NCI-H748 treated with DMSO at 0.1 percent for 48 hours (cell line): ENCODE measurements around the gene CYGB.
"Not testable (repeated sequence)": the region's sequence is repeated elsewhere in the genome, so short reads cannot be mapped to it uniquely, and the experiment has no call there.

Experiments
- DNase-seq: peaks from one replicate; lab custom pipeline; 2025; lab: John Stamatoyannopoulos, UW

CYGB gene

GRCh38 chr17:76567634-76568432, 30.3 kb upstream of the CYGB start:
- no peak for DNase-seq

DNA sequence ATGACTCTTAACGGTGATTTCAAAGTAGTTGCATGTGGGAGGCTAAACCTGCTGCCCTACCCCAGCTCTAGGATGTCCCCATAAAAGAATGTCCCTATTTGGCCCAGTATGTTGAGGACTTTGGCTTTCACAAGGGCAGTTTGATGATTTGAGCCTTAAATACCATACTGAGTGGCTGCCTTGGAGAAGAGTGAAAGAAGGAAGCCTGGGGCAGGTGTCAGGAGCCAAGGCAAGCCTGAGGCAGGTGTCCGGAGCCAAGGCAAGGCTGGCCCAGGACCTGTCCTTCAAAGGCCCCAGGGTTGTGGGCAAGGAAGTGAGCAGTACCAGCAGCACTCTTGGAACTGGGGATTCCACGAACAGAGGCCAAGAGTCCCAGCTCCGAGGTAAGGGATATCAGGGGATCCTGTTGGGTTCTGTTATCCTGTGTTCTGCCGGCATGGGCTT, 29.5 kb upstream of the CYGB start:
- DNase-seq, result no peak

- DNase-seq, result no peak
Observed at GRCh38 chr17:76566613-76566943, 29.1 kb upstream of the CYGB start.

- no peak for DNase-seq
Observed at GRCh38 chr17:76565728-76566612, 28.5 kb upstream of the CYGB start.

- DNase-seq, result not testable (repeated sequence)
Observed at GRCh38 chr17:76564991-76565727, 27.6 kb upstream of the CYGB start.

DNA sequence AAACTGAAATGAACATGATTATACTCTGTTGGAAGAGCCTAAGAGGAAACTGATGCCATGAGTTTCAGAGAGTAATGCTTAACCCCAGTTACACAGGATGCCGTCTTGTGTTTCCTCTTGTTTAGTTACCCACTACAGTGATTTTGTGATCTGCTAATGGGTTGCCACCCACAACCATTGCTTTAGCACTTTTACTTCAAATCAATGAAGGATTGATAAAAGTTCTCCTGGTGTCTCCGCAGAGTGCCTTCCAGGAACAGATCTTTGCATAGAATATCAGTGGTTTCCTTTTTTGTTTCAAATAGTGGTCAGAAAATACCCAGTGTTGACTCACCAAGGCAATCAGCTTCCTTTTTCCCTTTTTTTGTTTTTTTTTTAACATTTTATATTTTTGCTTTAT, 25.9 kb upstream of the CYGB start:
- not testable (repeated sequence) for DNase-seq

GRCh38 chr17:76562734-76563148, 25.2 kb upstream of the CYGB start:
- DNase-seq, result no peak

GRCh38 chr17:76561799-76562268, 24.3 kb upstream of the CYGB start:
- DNase-seq, result no peak

DNA sequence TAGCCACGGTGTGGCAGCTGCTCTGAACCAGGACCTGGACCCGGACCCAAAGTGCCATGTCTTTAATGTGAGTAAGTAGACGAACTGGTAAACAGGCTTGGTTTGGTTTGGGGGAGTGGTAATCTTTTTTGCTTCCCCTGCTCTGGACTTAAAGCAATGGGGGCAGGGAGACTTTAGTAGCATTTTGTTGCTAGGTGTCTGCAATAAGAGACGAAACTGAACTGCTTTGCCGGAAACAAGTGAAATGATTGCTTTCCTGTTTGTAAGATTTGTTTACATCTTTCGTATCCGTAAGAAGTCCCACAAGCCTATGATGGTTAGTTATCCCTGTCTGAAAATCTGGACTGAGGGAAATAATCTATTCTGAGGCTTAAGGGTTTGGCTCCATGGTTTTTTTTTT, 23.8 kb upstream of the CYGB start:
- no peak for DNase-seq

GRCh38 chr17:76560877-76561221, 23.3 kb upstream of the CYGB start:
- no peak for DNase-seq

DNA sequence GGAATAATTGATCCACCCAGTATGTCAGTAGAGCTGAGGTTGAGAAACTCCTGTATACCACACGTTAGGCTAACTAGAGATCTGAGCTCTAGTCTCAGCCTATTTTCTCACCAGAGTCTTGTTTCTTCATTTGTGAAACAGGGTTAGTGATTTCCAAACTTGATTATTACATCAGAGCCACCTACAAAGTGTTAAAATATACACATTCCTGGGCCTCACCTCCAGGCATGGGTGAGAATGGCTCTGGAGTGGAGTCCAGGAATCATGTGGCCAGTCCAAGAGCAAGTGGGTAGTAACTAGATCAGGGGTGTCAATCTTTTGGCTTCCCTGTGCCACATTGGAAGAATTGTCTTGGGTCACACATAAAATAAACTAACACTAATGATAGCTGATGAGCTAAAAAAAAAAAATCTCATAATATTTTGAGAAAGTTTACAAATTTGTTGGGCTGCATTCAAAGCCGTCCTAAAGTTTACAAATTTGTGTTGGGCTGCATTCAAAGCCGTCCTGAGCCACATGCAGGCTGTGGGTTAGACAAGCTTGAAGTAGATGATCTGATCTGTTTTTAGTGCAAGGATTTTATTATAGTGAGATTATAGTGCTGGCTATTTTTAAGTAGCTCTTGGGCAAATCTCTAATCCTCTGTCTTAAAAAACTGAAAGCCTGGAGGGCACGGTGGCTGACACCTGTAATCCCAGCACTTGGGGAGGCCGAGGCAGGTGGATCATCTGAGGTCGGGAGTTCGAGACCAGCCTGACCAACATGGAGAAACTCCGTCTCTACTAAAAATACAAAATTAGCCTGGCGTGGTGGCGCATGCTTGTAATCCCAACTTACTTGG, 22.7 kb upstream of the CYGB start:
- DNase-seq, result no peak

GRCh38 chr17:76559460-76559859, 22.0 kb upstream of the CYGB start:
- not testable (repeated sequence) for DNase-seq

- DNase-seq, result no peak
Observed at GRCh38 chr17:76558198-76559095, 20.9 kb upstream of the CYGB start.

- DNase-seq, result peak; percentile 81
Observed at GRCh38 chr17:76557368-76558197, 20.1 kb upstream of the CYGB start.

DNA sequence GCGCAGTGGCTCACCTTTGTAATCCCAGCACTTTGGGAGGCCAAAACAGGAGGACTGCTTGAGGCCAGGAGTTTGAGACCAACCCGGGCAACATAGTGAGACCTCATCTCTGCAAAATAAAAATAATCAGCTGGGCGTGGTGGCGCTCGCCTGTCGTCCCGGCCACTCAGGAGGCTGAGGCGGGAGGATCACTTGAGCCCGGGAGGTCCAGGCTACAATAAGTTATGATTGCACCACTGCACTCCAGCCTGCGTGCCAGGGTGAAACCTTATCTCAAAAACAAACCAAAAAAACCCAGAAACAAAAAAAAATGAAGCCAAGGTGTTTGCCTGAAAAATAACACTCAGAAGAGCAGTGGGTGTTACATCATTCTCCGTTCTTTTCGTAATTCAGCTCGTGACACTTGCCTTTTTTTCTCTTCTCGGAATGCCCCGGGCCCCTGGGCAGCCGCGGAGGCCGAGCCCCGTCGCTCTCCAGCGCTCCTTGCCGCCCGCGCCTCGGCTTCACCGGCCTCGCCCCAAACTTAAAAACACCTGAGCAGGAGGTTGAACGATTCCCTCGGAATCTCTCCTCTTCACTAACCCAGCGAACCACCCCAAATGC, 19.4 kb upstream of the CYGB start:
- no peak for DNase-seq

GRCh38 chr17:76554131-76554530, 16.6 kb upstream of the CYGB start:
- DNase-seq, result no peak

DNA sequence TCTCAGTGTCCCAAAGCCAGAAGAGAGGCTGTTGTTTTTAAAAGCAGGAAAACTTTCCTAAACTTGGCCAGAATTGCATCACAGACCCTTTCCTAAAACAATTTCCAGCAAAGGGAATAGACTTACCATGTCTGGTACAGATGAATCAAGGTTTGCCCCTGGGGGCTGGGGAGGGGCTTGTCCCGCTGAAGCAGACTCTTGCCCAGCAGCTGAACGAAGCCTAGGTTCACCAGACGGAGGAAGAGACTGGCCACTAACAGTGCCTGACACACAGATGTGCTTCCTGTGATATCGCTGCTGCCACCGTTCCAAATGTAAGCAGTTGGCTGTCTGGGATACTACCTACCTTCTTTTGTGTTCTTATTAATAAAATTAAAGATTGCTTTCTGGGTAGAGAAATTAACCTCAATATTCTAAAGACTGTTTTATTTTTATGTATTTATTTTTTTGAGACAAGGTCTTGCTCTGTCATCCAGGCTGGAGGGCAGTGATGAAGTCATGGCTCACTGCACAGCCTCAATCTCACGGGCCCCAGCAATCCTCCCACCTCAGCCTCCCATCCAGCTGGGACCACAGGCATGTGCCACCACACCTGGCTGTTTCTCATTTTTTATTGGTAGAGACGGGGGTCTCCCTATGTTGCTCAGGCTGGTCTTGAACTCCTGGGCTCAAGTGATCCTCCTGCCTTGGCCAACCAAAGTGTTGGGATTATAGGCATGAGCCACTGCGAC, 15.8 kb upstream of the CYGB start:
- DNase-seq, result no peak

- DNase-seq, result no peak
Observed at GRCh38 chr17:76551685-76552084, 14.2 kb upstream of the CYGB start.
